ENCODE data around the gene NEK11. TPM values are rescaled to one million over a fixed set of nuclear protein-coding genes. Genes with fewer than 3 reads are reported as not detected.

The NEK11 gene
- total and polyA plus RNA-seq, 9 of the 15 experiments (the other 6 are each of a cell fraction or from before 2014, with no cell fraction given) = 0.28 to 1.5 (median 0.87) TPM

DNA sequence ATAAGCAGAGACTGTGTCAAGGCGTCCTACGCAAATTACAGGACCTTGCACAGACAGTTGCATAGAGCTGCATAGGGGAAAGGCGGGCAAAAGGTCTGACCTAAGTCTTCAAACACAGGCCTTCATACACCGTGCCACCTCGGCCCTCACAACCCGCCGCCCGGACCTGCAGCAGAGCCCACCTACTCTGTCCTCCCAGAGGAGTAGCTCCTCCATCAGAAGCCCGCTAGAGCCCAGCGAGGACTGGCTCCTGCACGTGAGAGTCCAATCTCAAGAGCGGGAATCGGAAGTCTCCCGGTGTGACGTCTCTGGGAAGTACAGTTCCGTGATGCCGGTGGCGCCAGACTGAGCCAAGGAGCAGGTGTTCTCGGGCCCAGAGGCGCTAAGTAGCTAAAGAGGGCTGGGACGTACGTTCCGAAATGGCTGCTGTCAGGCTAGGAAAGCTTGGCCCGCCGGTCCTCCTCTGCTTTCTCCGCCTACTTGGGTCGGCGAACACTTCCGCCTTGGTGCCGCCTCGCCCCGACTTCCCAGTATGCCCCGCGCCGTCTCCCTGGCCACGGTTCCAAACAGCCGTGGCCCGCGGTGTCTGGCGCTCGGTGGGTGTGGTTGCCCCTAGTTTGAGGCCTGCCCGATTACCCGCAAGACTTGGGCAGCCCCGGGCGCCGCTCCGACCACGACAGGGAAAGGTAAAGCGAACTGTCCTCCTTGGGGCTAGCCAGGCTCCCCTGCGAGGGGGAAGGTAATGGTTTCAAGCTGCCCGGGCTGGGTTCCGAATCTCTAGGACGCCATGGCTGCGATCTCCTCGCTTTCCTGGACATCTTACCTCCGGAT lies at the start of gene NEK11, which contains the start of gene ASTE1 (continued):
- TF ChIP-seq, protein P1, sequence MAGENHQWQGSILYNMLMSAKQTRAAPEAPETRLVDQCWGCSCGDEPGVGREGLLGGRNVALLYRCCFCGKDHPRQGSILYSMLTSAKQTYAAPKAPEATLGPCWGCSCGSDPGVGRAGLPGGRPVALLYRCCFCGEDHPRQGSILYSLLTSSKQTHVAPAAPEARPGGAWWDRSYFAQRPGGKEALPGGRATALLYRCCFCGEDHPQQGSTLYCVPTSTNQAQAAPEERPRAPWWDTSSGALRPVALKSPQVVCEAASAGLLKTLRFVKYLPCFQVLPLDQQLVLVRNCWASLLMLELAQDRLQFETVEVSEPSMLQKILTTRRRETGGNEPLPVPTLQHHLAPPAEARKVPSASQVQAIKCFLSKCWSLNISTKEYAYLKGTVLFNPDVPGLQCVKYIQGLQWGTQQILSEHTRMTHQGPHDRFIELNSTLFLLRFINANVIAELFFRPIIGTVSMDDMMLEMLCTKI (IDR thresholded peaks at IDR 0.05; ENCODE audit: partially characterized antibody) = no peak
- peak; percentile 86 for TF ChIP-seq HCFC1 (IDR thresholded peaks at IDR 0.05; ENCODE audit: low read depth, low read length)
- TF ChIP-seq SMAD2 (IDR thresholded peaks at IDR 0.05; ENCODE audit: low read depth, low read length) = no peak
- no peak for TF ChIP-seq ZNF23 (CRISPR knock-in tag; IDR thresholded peaks at IDR 0.05)
- TF ChIP-seq TAL1 (IDR thresholded peaks at IDR 0.05) = no peak
- TF ChIP-seq, protein P2, sequence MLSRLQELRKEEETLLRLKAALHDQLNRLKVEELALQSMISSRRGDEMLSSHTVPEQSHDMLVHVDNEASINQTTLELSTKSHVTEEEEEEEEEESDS (CRISPR knock-in tag; IDR thresholded peaks at IDR 0.05) = no peak
- no peak for TF ChIP-seq ZFP36 (IDR thresholded peaks at IDR 0.05; ENCODE audit: low read depth, low read length, partially characterized antibody)
- TF ChIP-seq ZBTB17 (CRISPR knock-in tag; IDR thresholded peaks at IDR 0.05) = peak; percentile 40; the same call in 1 of the 2 replicates
- no peak for TF ChIP-seq ZNF184 (CRISPR knock-in tag; IDR thresholded peaks at IDR 0.05)
- TF ChIP-seq, protein P3, sequence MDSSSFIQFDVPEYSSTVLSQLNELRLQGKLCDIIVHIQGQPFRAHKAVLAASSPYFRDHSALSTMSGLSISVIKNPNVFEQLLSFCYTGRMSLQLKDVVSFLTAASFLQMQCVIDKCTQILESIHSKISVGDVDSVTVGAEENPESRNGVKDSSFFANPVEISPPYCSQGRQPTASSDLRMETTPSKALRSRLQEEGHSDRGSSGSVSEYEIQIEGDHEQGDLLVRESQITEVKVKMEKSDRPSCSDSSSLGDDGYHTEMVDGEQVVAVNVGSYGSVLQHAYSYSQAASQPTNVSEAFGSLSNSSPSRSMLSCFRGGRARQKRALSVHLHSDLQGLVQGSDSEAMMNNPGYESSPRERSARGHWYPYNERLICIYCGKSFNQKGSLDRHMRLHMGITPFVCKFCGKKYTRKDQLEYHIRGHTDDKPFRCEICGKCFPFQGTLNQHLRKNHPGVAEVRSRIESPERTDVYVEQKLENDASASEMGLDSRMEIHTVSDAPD (CRISPR knock-in tag; IDR thresholded peaks at IDR 0.05) = no peak
- peak; percentile 28; the same call in 1 of the 2 replicates for TF ChIP-seq ETV1 (tag; conservative IDR thresholded peaks at IDR 0.05; ENCODE audit: low read depth)
- TF ChIP-seq CC2D1A (IDR thresholded peaks at IDR 0.05) = no peak
- TF ChIP-seq, protein P4, sequence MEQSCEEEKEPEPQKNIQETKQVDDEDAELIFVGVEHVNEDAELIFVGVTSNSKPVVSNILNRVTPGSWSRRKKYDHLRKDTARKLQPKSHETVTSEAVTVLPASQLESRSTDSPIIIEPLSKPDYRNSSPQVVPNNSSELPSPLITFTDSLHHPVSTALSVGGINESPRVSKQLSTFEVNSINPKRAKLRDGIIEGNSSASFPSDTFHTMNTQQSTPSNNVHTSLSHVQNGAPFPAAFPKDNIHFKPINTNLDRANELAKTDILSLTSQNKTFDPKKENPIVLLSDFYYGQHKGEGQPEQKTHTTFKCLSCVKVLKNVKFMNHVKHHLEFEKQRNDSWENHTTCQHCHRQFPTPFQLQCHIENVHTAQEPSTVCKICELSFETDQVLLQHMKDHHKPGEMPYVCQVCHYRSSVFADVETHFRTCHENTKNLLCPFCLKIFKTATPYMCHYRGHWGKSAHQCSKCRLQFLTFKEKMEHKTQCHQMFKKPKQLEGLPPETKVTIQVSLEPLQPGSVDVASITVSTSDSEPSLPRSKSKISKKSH (CRISPR knock-in tag; IDR thresholded peaks at IDR 0.05) = no peak
- TF ChIP-seq RAD21 (CRISPR knock-in tag; conservative IDR thresholded peaks at IDR 0.05 in 1 of 2, IDR thresholded peaks at IDR 0.05 in 1 of 2) = no peak
- no peak for TF ChIP-seq ZNF217 (CRISPR knock-in tag; IDR thresholded peaks at IDR 0.05)
- TF ChIP-seq CHD2 (IDR thresholded peaks at IDR 0.05; ENCODE audit: low read depth, low read length) = no peak
- TF ChIP-seq SMAD4 (CRISPR knock-in tag; conservative IDR thresholded peaks at IDR 0.05) = no peak
- TF ChIP-seq, protein P5, sequence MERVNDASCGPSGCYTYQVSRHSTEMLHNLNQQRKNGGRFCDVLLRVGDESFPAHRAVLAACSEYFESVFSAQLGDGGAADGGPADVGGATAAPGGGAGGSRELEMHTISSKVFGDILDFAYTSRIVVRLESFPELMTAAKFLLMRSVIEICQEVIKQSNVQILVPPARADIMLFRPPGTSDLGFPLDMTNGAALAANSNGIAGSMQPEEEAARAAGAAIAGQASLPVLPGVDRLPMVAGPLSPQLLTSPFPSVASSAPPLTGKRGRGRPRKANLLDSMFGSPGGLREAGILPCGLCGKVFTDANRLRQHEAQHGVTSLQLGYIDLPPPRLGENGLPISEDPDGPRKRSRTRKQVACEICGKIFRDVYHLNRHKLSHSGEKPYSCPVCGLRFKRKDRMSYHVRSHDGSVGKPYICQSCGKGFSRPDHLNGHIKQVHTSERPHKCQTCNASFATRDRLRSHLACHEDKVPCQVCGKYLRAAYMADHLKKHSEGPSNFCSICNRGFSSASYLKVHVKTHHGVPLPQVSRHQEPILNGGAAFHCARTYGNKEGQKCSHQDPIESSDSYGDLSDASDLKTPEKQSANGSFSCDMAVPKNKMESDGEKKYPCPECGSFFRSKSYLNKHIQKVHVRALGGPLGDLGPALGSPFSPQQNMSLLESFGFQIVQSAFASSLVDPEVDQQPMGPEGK (CRISPR knock-in tag; IDR thresholded peaks at IDR 0.05; ENCODE audit: borderline replicate concordance) = no peak
- TF ChIP-seq FOXK2 (conservative IDR thresholded peaks at IDR 0.05 in 1 of 2, IDR thresholded peaks at IDR 0.05 in 1 of 2; ENCODE audit: low read depth in 2 of 2) = peak in 1 of 2 experiments; percentile 32; a peak in 1 of 4 replicates
- TF ChIP-seq ZNF24 (IDR thresholded peaks at IDR 0.05) = no peak
- TF ChIP-seq STAG1 (CRISPR knock-in tag; IDR thresholded peaks at IDR 0.05; ENCODE audit: borderline replicate concordance) = no peak
- no peak for TF ChIP-seq FOSL1 (tag; conservative IDR thresholded peaks at IDR 0.05)
- no peak for TF ChIP-seq HOXB6 (CRISPR knock-in tag; IDR thresholded peaks at IDR 0.05; ENCODE audit: borderline replicate concordance)
